ENCODE results near the gene SPATA33.

- TF ChIP-seq, protein P1, sequence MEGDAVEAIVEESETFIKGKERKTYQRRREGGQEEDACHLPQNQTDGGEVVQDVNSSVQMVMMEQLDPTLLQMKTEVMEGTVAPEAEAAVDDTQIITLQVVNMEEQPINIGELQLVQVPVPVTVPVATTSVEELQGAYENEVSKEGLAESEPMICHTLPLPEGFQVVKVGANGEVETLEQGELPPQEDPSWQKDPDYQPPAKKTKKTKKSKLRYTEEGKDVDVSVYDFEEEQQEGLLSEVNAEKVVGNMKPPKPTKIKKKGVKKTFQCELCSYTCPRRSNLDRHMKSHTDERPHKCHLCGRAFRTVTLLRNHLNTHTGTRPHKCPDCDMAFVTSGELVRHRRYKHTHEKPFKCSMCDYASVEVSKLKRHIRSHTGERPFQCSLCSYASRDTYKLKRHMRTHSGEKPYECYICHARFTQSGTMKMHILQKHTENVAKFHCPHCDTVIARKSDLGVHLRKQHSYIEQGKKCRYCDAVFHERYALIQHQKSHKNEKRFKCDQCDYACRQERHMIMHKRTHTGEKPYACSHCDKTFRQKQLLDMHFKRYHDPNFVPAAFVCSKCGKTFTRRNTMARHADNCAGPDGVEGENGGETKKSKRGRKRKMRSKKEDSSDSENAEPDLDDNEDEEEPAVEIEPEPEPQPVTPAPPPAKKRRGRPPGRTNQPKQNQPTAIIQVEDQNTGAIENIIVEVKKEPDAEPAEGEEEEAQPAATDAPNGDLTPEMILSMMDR (IDR thresholded peaks at IDR 0.05): no peak
- no peak for TF ChIP-seq POLR2A (IDR thresholded peaks at IDR 0.05)
Observed at GRCh38 chr16:89618109-89618998, 39.3 kb upstream of the SPATA33 start.
